GM13977 (cell line): ENCODE results near the gene URB1.

Source experiments
- DNase-seq: peaks from one replicate; pipeline ENCODE4 v3.0.0; 2012; ENCODE audit warnings: low spot score
- CTCF ChIP-seq: IDR thresholded peaks from 2 replicates; pipeline ENCODE4 v1.5.1; 2012; ENCODE audit warnings: mild to moderate bottlenecking, control low read depth; ENCODE audit not compliant: insufficient read depth; ENCODE audit errors: extremely low read depth, missing control alignments
- in situ Hi-C: fragments of 300-500 bp; cut with MboI; formaldehyde crosslinking; loops from one replicate; pipeline ENCODE4 v1.12.0; 2022; ENCODE audit warnings: low sequenced_read_pairs, low pct_unique_long_range_greater_than_20kb, mixed read lengths, inconsistent platforms; ENCODE audit not compliant: unreplicated experiment

Gene URB1

GRCh38 chr21:32412162-32413014, 19.6 kb upstream of the URB1 start, which contains the start of gene EVA1C:
TSS of gene EVA1C (plus strand) at chr21:32412706. CDS start at chr21:32412854, 148 bp downstream.
- in situ Hi-C loops = loop anchor here (25.0 kb wide), 1 partner anchor 175 kb away; the partner anchor contains the start of gene TCP10L
- no peak for DNase-seq

GRCh38 chr21:32411350-32412161, 18.7 kb upstream of the URB1 start:
- no peak for TF ChIP-seq CTCF
- DNase-seq = no peak
- in situ Hi-C loops = loop anchor here (25.0 kb wide), 1 partner anchor 176 kb away; the partner anchor contains the start of gene TCP10L

More at GRCh38 chr21:32412162-32413014, 19.6 kb upstream of the URB1 start, which contains the start of gene EVA1C:
- no peak for TF ChIP-seq CTCF

- TF ChIP-seq CTCF = no peak
- in situ Hi-C loops = loop anchor here (25.0 kb wide), 1 partner anchor 176 kb away; the partner anchor contains the start of gene TCP10L
Observed at GRCh38 chr21:32410916-32411315, 18.1 kb upstream of the URB1 start.

DNA sequence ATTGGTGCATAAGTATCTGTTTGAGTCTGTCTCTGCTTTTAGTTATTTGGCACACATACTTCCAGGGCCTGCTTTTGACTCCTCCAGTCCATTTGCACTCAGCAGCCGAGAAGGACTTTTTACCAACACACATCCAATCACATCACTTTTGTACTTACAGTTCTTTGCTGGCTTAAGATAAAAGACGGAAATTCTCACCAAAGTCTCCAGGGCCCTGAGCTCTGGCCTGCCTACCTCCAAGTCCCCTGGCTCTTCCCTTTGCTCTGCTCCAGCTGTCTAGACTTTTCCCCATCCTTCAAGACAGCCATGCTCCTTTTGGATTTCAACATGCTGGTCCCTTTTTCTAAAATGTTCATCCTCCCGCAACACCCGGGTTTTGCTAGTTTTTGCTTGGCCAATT, 17.5 kb upstream of the URB1 start:
- in situ Hi-C loops = loop anchor here (25.0 kb wide), 1 partner anchor 177 kb away; the partner anchor contains the start of gene TCP10L
- no peak for TF ChIP-seq CTCF
- no peak for DNase-seq

More at GRCh38 chr21:32410916-32411315, 18.1 kb upstream of the URB1 start:
- DNase-seq = no peak

DNA sequence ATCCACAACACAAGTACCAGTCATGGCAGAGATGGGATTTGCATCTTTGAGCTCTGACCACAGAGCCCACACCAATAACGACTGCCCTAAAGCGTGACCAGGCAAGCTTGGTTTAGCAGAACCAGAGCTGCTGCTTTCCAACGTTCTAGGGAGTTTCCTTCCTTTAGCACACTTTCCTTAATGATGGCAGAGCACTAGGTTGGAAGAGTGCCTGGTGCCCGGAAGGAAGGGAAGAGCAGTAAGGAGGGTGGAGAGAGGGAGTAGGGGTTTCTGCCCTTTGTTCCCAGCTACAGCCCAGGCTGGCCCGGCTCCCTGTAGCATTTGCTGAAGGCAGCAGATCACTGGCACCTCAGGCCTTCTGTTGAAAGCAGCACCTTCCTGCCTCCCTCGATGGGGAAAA, 13.6 kb upstream of the URB1 start:
- in situ Hi-C loops = loop anchor here (25.0 kb wide), 1 partner anchor 181 kb away; the partner anchor contains the start of gene TCP10L
- no peak for TF ChIP-seq CTCF
- no peak for DNase-seq

DNA sequence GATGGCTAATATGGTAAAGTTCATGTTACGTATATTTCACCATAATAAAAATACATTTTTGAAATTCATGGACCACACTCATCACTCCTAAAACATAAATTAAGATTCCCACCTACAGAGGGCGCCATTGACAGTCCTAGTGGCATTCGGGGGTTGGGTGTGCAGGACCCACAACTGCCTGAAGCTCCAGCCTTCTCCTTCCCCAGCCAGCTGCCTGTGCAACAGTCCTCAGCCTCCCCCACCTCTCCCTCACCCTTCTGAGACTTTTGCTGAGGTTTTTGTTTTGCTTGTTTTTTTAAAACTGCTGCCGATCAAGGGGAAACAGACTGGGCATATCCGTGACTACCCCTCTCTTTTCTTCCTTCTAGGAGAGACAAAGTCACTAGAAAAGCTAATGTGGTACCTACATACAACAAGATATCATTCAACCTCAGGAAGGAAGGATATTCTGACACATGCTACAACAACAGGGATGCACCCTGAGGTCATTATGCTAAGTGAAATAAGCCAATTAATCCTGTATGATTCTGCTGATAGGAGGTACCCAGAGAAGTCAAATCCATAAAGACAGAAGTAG, 10.5 kb upstream of the URB1 start:
- in situ Hi-C loops = loop anchor here (25.0 kb wide), 1 partner anchor 184 kb away; the partner anchor contains the start of gene TCP10L
- DNase-seq = peak; percentile 59
- peak; percentile 56 for TF ChIP-seq CTCF
